OCI-LY3 (cell line): Measurements from ENCODE around the gene OSTM1.
A peak's percentile ranks its signal among the peaks of the same experiment; 100 is the strongest.

Experiments
- H2AFZ ChIP-seq: fragments of 200-600, 300-600 bp; shearing (Covaris generic); 2 replicates; pipeline ENCODE4 v1.6.0; 2014; ENCODE audit warnings: antibody characterized with exemption, low read depth, low read length
- H3K27ac ChIP-seq: fragments of 200-600, 300-600 bp; sonication (generic); 2 replicates; pipeline ENCODE4 v1.5.1; 2014; ENCODE audit warnings: mild to moderate bottlenecking, low read length, moderate library complexity, mixed read lengths
- H3K27me3 ChIP-seq: fragments of 200-600, 300-600 bp; sonication (generic); 2 replicates; pipeline ENCODE4 v1.6.1; 2014; ENCODE audit warnings: low read depth, low read length, mixed read lengths
- H3K36me3 ChIP-seq: fragments of 200-600, 300-600 bp; sonication (generic); replicated peaks from 2 replicates; pipeline ENCODE3; 2014; ENCODE audit warnings: low read depth, low read length, mixed read lengths
- H3K4me1 ChIP-seq: fragments of 300-600, 200-600 bp; sonication (generic); 2 replicates; pipeline ENCODE4 v1.6.1; 2014; ENCODE audit warnings: low read length, mixed read lengths
- H3K4me2 ChIP-seq: fragments of 200-600, 300-600 bp; sonication (generic); 2 replicates; pipeline ENCODE4 v1.6.1; 2014; ENCODE audit warnings: low read length, mixed read lengths
- H3K4me3 ChIP-seq: fragments of 300-600, 200-600 bp; sonication (generic); 2 replicates; pipeline ENCODE4 v1.5.1; 2014; ENCODE audit warnings: antibody characterized with exemption, mild to moderate bottlenecking, low read length, moderate library complexity
- H3K79me2 ChIP-seq: fragments of 300-600, 200-600 bp; shearing (Covaris generic); 2 replicates; pipeline ENCODE4 v1.6.1; 2014; ENCODE audit warnings: mild to moderate bottlenecking, low read length, mixed read lengths
- H3K9ac ChIP-seq: fragments of 300-600, 200-600 bp; shearing (Covaris generic); 2 replicates; pipeline ENCODE4 v1.6.0; 2014; ENCODE audit warnings: mild to moderate bottlenecking, low read length, moderate library complexity
- H3K9me3 ChIP-seq: fragments of 200-600, 300-600 bp; shearing (Covaris generic); 2 replicates; pipeline ENCODE4 v1.6.1; 2014; ENCODE audit warnings: low read length, mixed read lengths; ENCODE audit not compliant: insufficient read depth
- H4K20me1 ChIP-seq: fragments of 200-600, 300-600 bp; sonication (generic); 2 replicates; pipeline ENCODE4 v1.6.1; 2016; ENCODE audit warnings: low read length, mixed read lengths; ENCODE audit not compliant: insufficient read depth
- CTCF ChIP-seq: fragments of 200-600, 300-600 bp; sonication (generic); IDR thresholded peaks from 2 replicates; pipeline ENCODE4 v1.5.1; 2014; ENCODE audit warnings: antibody characterized with exemption, low read length, low read depth
- EZH2phosphoT487 ChIP-seq: fragments of 200-600 bp; shearing (Covaris generic); IDR thresholded peaks from 2 replicates; pipeline ENCODE4 v1.6.1; 2018; ENCODE audit warnings: antibody characterized with exemption, mixed run types, low read depth

Gene OSTM1

GRCh38 chr6:108074057-108074358 lies 533 bp downstream of the OSTM1 start:
- Histone ChIP-seq H3K9me3 (no peaks in the 10 kb centered on the region), H3K9ac (peak overlapping the region; percentile 82), H2AFZ (peak overlapping the region; percentile 78), H3K79me2 (peaks cover 8% of the 10 kb centered on the region), H3K27me3 (no peaks in the 10 kb centered on the region), H3K27ac (no peak overlapping the region), H3K36me3 (no peaks in the 10 kb centered on the region), H3K4me2 (peak overlapping the region; percentile 95), H3K4me3 (peak overlapping the region; percentile 97), H3K4me1 (peaks cover 15% of the 10 kb centered on the region), H4K20me1 (no peaks in the 10 kb centered on the region)
- TF ChIP-seq CTCF (no peak), EZH2phosphoT487 (no peak)

- Histone ChIP-seq H3K4me2 (no peak overlapping the region), H3K27me3 (no peaks in the 10 kb centered on the region), H3K4me1 (peaks cover 21% of the 10 kb centered on the region), H3K9ac (no peak overlapping the region), H3K4me3 (no peak overlapping the region), H2AFZ (no peak overlapping the region), H3K79me2 (peaks cover 8% of the 10 kb centered on the region), H3K27ac (no peak overlapping the region), H3K36me3 (no peaks in the 10 kb centered on the region), H4K20me1 (no peaks in the 10 kb centered on the region), H3K9me3 (no peaks in the 10 kb centered on the region)
- TF ChIP-seq CTCF (no peak), EZH2phosphoT487 (no peak)
Measured at GRCh38 chr6:108071736-108072276, 2.7 kb downstream of the OSTM1 start.

GRCh38 chr6:108068618-108069017 lies 5.9 kb downstream of the OSTM1 start:
- Histone ChIP-seq H3K9ac (no peak overlapping the region), H3K79me2 (peaks cover under 1% of the 10 kb centered on the region; the same call in 1 of the 2 replicates), H3K27me3 (no peaks in the 10 kb centered on the region), H4K20me1 (no peaks in the 10 kb centered on the region), H3K4me2 (no peak overlapping the region), H2AFZ (no peak overlapping the region), H3K36me3 (no peaks in the 10 kb centered on the region), H3K9me3 (no peaks in the 10 kb centered on the region), H3K4me1 (peaks cover 13% of the 10 kb centered on the region), H3K4me3 (no peak overlapping the region), H3K27ac (no peak overlapping the region)
- TF ChIP-seq CTCF, result no peak
- TF ChIP-seq EZH2phosphoT487, result no peak

- Histone ChIP-seq H3K9ac (no peak overlapping the region), H2AFZ (no peak overlapping the region), H3K4me1 (peaks cover 9% of the 10 kb centered on the region), H3K36me3 (no peaks in the 10 kb centered on the region), H3K27me3 (no peaks in the 10 kb centered on the region), H3K9me3 (no peaks in the 10 kb centered on the region), H3K79me2 (no peaks in the 10 kb centered on the region), H3K27ac (no peak overlapping the region), H4K20me1 (no peaks in the 10 kb centered on the region), H3K4me2 (no peak overlapping the region), H3K4me3 (no peak overlapping the region)
- no peak for TF ChIP-seq CTCF
- TF ChIP-seq EZH2phosphoT487, result no peak
Measured at GRCh38 chr6:108068182-108068581, 6.4 kb downstream of the OSTM1 start.
